Omental fat pad (tissue), 4 donors: ENCODE measurements around the gene ALDH16A1. TPM values are rescaled to one million over a fixed set of nuclear protein-coding genes. Genes with fewer than 3 reads are reported as not detected.

ENCODE experiments used
- ATAC-seq: fragments of 150-250 bp; one replicate; pipeline ENCODE4 v1.9.1; 2016; ENCODE audit warnings: mild to moderate bottlenecking, moderate library complexity; ENCODE audit not compliant: low FRiP score
- DNase-seq: peaks from one replicate; pipeline ENCODE4 v3.0.0-alpha.2; 2019; ENCODE audit warnings: low spot score
- total RNA-seq, 4 donors: library from RNA; depleted of rRNA; stranded (reverse); fragments of >200 nt; gene quantifications; one replicate each; pipeline ENCODE4 v1.1.0, GENCODE V29; 2016
- TF ChIP-seq, protein P1 (sequence below), 3 donors: fragments of 450-650 bp; IDR thresholded peaks; one replicate each; pipeline ENCODE4 v1.5.1; 2016 to 2017; ENCODE audit warnings: antibody characterized with exemption in 3 of 3, mild to moderate bottlenecking in 3 of 3, moderate library complexity in 2 of 3

The ALDH16A1 gene
- total RNA-seq, 4 donors from 2014 or later: 20.3 to 48.1 (median 34.6) TPM

DNA sequence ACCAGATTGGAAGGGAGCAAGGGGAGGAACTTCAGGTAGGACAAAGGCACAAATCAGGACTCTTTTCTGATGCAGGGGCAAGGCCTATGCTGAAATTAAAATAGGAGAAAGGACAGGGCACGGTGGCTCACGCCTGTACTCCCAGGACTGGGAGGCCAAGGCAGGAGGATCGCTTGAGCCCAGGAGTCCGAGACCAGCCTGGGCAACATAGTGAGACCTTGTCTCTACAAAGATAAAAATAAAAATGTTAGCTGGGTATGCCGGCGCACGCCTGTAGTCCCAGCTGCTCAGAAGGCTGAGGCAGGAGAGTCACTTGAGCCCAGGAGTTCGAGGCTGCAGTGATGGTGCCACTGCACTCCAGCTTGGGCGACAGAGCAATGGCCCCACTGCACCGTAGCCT lies 17.4 kb upstream of the ALDH16A1 start:
- DNase-seq (no peak), ATAC-seq (no peak)
- TF ChIP-seq, protein P1, sequence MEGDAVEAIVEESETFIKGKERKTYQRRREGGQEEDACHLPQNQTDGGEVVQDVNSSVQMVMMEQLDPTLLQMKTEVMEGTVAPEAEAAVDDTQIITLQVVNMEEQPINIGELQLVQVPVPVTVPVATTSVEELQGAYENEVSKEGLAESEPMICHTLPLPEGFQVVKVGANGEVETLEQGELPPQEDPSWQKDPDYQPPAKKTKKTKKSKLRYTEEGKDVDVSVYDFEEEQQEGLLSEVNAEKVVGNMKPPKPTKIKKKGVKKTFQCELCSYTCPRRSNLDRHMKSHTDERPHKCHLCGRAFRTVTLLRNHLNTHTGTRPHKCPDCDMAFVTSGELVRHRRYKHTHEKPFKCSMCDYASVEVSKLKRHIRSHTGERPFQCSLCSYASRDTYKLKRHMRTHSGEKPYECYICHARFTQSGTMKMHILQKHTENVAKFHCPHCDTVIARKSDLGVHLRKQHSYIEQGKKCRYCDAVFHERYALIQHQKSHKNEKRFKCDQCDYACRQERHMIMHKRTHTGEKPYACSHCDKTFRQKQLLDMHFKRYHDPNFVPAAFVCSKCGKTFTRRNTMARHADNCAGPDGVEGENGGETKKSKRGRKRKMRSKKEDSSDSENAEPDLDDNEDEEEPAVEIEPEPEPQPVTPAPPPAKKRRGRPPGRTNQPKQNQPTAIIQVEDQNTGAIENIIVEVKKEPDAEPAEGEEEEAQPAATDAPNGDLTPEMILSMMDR (IDR thresholded peaks at IDR 0.05): no peak

DNA sequence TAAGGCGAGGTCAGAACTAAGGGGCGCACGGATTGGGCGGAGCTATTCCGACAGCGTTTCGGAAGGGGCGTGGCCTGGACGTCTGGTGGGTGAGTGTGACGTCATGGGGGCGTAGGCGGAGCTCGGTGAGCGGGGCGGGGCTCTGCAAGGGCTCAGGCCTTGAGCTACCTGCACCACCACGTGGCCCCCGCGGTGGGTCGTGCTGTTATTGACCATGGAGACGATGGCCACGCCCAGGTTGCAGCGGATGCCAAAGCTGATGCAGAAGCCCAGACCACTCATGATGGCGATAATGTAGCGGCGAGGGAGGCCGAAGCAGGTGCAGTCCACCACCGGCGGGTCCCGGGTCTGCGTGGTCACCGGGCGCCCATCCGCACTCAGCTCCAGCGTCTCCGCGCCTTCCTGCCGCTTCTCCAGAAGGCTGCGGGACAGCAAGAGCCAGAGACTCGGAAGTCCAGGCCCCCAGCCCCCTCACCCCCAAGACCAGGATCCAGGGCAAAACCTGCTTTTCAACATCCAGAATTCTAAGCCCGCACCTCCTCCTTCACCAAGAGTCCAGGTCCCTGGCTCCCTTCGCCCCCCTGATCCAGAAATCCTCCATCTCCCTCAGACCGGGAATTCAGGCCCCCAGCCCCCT lies 16.5 kb upstream of the ALDH16A1 start:
- DNase-seq (no peak), ATAC-seq (no peak)
- TF ChIP-seq, protein P1 (IDR thresholded peaks at IDR 0.05): no peak

- ATAC-seq (no peak), DNase-seq (no peak)
- TF ChIP-seq, protein P1 (IDR thresholded peaks at IDR 0.05): no peak
Observed at GRCh38 chr19:49437231-49437630, 15.8 kb upstream of the ALDH16A1 start.

DNA sequence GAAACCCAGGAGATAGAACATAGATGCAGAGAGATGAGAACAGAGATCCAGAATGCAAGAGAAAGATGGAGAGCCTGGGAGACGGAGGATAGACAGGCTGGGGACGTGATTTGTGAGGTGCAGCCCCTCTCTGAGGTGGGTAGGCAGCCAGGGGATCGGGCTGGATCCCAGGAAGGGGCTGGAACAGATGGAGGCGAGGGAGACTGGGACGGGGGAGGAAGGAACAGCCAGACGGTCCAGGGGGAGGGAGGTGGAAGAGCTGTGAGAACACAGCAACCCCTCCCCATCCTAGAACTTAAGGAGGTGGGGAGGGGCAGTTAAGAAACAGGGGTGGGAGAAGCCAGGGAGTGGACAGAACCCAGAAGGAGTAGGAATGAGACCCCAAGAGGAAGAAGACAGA lies 14.8 kb upstream of the ALDH16A1 start:
- ATAC-seq: no peak
- TF ChIP-seq, protein P1 (IDR thresholded peaks at IDR 0.05): no peak
- DNase-seq: no peak

GRCh38 chr19:49439836-49440235 lies 13.2 kb upstream of the ALDH16A1 start:
- DNase-seq: no peak
- no peak for ATAC-seq
- TF ChIP-seq, protein P1 (IDR thresholded peaks at IDR 0.05): no peak

- DNase-seq (no peak), ATAC-seq (no peak)
- TF ChIP-seq, protein P1 (IDR thresholded peaks at IDR 0.05): no peak
Observed at GRCh38 chr19:49440439-49441209, 12.4 kb upstream of the ALDH16A1 start.
